KMS-11 (cell line): ENCODE results near the gene PSMB4.

Source experiments
- H2AFZ ChIP-seq: fragments of 200-600 bp; sonication (generic); 2 replicates; pipeline ENCODE4 v1.6.1; 2016; ENCODE audit warnings: antibody characterized with exemption, mixed run types, low read depth
- H3K27ac ChIP-seq: fragments of 200-600 bp; sonication (generic); 2 replicates; pipeline ENCODE4 v1.6.1; 2016; ENCODE audit warnings: mild to moderate bottlenecking, mixed run types
- H3K27me3 ChIP-seq: fragments of 200-600 bp; sonication (generic); 2 replicates; pipeline ENCODE4 v1.6.1; 2017; ENCODE audit warnings: mild to moderate bottlenecking, low read depth, mixed run types, moderate library complexity; ENCODE audit not compliant: insufficient read depth
- H3K36me3 ChIP-seq: fragments of 200-600 bp; sonication (generic); 2 replicates; pipeline ENCODE4 v1.6.1; 2017; ENCODE audit warnings: mild to moderate bottlenecking, mixed run types; ENCODE audit not compliant: insufficient read depth
- H3K4me1 ChIP-seq: fragments of 200-600 bp; sonication (generic); 2 replicates; pipeline ENCODE4 v1.6.1; 2016; ENCODE audit warnings: mild to moderate bottlenecking, low read depth, mixed run types; ENCODE audit not compliant: poor library complexity, severe bottlenecking
- H3K4me2 ChIP-seq: fragments of 200-600 bp; sonication (generic); 2 replicates; pipeline ENCODE4 v1.7.0; 2016; ENCODE audit warnings: mild to moderate bottlenecking, mixed run types
- H3K4me3 ChIP-seq: fragments of 200-600 bp; sonication (generic); IDR thresholded peaks from 2 replicates; pipeline ENCODE4 v1.6.1; 2017; ENCODE audit warnings: low read depth, low read length, mixed read lengths; ENCODE audit not compliant: insufficient read depth
- H3K79me2 ChIP-seq: fragments of 200-600 bp; sonication (generic); 2 replicates; pipeline ENCODE4 v1.6.1; 2016; ENCODE audit warnings: low read depth, mixed run types; ENCODE audit not compliant: insufficient read depth
- H3K9ac ChIP-seq: fragments of 200-600 bp; sonication (generic); 2 replicates; pipeline ENCODE4 v1.6.1; 2016; ENCODE audit warnings: mild to moderate bottlenecking, mixed run types
- H4K20me1 ChIP-seq: fragments of 200-600 bp; sonication (generic); 2 replicates; pipeline ENCODE4 v1.6.1; 2016; ENCODE audit warnings: mild to moderate bottlenecking, mixed run types; ENCODE audit not compliant: insufficient read depth
- CTCF ChIP-seq: fragments of 200-600 bp; sonication (generic); conservative IDR thresholded peaks from 2 replicates; pipeline ENCODE4 v1.6.1; 2017; ENCODE audit warnings: low read depth, mild to moderate bottlenecking, antibody characterized with exemption, low read length, moderate library complexity, mixed read lengths

The PSMB4 gene

DNA sequence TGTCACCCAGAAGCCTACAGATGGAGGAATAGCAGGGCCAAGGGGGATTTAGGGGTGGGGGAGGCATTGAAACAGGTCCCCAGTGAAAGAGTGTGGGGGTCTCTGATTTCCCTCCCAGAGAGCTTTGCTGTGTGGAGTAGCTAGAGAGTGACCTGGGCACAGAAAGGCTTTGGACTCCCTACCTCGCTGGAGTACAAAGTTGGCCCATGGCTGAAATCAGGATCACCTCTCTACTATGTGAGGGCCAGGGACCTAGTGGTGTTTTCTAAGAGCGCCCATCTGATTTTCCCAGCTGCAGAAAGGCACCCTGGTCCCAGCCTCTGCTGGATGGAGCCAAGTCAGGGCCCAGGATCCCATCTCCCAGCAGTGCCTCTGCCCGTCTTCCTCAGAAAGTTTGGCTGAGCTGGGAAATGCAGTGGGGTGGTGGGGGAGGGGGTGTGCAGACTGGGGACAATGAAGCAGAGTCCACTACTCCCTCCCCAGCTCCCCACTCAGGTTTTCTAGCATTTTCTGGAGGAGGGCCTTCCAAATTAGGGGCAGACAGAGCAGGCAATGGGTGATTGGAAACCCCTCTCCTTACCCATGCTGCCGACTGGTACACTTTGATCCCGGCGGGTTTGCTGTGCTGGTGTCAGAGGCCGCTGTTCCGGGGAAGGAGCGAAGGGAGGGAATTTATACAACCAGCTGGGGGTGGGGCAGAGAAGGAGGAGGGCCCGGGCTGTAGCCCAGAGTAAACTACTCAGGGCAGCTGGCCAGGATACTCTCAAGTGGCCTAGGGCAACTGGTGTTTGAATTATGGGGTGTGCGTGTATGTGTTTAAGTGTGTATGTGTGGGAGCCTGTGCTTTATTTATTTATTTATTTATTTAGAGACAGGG, 27.1 kb upstream of the PSMB4 start, which contains the start of gene SELENBP1:
TSS of gene SELENBP1 (minus strand) at position 648 of the 877 bp plus-strand sequence. CDS start at position 584, 64 bp downstream.
- Histone ChIP-seq H3K79me2 (no peaks in the 10 kb centered on the region), H2AFZ (no peak within 1 kb of the TSS), H3K27me3 (no peaks in the 10 kb centered on the region), H3K27ac (no peak within 1 kb of the TSS), H3K4me2 (no peak within 1 kb of the TSS), H4K20me1 (no peaks in the 10 kb centered on the region), H3K9ac (no peak within 1 kb of the TSS), H3K4me1 (no peaks in the 10 kb centered on the region), H3K36me3 (no peaks in the 10 kb centered on the region), H3K4me3 (no peak within 1 kb of the TSS)
- no peak for TF ChIP-seq CTCF

GRCh38 chr1:151373196-151373595, 26.2 kb upstream of the PSMB4 start:
- no peak overlapping the region for H2AFZ ChIP-seq
- no peaks in the 10 kb centered on the region for H3K27me3 ChIP-seq
- H3K36me3 ChIP-seq: no peaks in the 10 kb centered on the region
- H3K4me3 ChIP-seq: no peak overlapping the region
- no peak for TF ChIP-seq CTCF
- no peaks in the 10 kb centered on the region for H3K4me1 ChIP-seq
- H4K20me1 ChIP-seq: no peaks in the 10 kb centered on the region
- H3K27ac ChIP-seq: no peak overlapping the region
- no peaks in the 10 kb centered on the region for H3K79me2 ChIP-seq
- no peak overlapping the region for H3K4me2 ChIP-seq
- no peak overlapping the region for H3K9ac ChIP-seq

DNA sequence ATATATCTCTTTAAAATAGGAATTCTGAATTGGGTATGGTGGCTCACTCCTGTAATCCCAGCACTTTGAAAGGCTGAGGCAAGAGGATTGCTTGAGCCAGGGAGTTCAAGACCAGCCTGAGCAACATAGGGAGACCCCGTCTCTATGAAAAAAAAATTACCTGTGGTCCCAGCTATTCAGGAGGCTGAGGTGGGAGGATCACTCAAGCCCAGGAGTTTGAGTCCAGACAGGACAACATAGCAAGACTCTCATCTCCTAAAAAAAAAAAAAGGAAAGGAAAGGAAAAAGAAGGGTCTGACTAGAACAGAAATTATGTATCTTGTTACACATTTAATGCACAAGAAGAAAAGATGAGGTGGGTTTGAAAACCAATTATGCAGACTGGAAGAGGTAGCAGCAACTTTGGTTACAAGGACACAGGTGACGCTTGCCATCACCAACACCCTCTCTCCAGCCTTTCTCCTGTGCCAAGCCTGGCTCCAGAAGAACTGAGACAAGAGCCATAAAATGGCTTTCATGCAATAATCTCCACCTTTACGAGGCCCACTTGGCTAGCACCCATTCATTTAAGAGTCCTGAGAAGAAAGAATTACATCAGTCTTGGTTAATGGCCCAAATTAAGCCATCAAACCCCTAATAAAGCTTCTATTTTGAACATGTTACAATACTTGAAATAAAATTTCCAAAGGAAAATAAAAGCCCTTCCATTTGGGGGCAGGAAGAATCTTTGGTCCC, 22.1 kb upstream of the PSMB4 start:
- Histone ChIP-seq H4K20me1 (no peaks in the 10 kb centered on the region), H3K36me3 (no peaks in the 10 kb centered on the region), H2AFZ (no peak overlapping the region), H3K4me2 (no peak overlapping the region), H3K79me2 (no peaks in the 10 kb centered on the region), H3K4me1 (no peaks in the 10 kb centered on the region), H3K27me3 (no peaks in the 10 kb centered on the region), H3K4me3 (no peak overlapping the region), H3K9ac (no peak overlapping the region), H3K27ac (no peak overlapping the region)
- no peak for TF ChIP-seq CTCF

DNA sequence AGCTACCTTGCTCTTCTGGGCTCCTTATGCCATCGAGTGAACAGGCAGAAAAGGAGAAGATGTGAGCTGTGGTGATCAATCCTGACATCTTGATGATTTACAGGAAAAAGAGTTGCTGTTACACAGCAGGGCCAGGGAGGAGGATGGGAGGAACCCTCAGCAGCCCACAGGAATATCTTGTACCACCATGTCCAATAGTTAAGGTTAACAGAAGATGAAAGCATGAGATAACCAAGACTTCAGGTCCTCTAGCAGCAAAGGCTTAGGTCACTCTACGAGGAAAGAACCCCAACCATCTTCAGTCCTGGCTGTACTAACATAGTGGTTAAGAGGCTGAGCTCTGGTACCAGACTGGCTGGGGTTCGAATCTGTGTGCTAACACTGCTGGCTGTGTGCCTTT, 14.8 kb upstream of the PSMB4 start:
- H3K36me3 ChIP-seq: no peaks in the 10 kb centered on the region
- no peak overlapping the region for H3K4me2 ChIP-seq
- H3K27ac ChIP-seq: no peak overlapping the region
- H3K79me2 ChIP-seq: no peaks in the 10 kb centered on the region
- no peaks in the 10 kb centered on the region for H4K20me1 ChIP-seq
- no peak overlapping the region for H2AFZ ChIP-seq
- H3K4me3 ChIP-seq: no peak overlapping the region
- no peaks in the 10 kb centered on the region for H3K4me1 ChIP-seq
- H3K27me3 ChIP-seq: no peaks in the 10 kb centered on the region
- no peak for TF ChIP-seq CTCF
- H3K9ac ChIP-seq: no peak overlapping the region
